Astrocyte of the hippocampus (primary cell): Measurements from ENCODE around the gene DNM3.
"Not testable (repeated sequence)": the region's sequence is repeated elsewhere in the genome, so short reads cannot be mapped to it uniquely, and the experiment has no call there.

ENCODE experiments used
- DNase-seq: peaks from one replicate; pipeline ENCODE4 v3.0.0; 2011; ENCODE audit warnings: low read depth, low spot score

DNM3 gene

GRCh38 chr1:172277275-172277674 lies 436.0 kb downstream of the DNM3 start:
- DNase-seq: peak; percentile 78

GRCh38 chr1:172277989-172278388 lies 436.7 kb downstream of the DNM3 start:
- DNase-seq: peak; percentile 27

GRCh38 chr1:172278478-172278877 lies 437.2 kb downstream of the DNM3 start:
- DNase-seq: peak; percentile 58

GRCh38 chr1:172279939-172280636 lies 438.8 kb downstream of the DNM3 start:
- peak; percentile 60 for DNase-seq

- DNase-seq: no peak
These were observed 442.5 kb downstream of the DNM3 start for GRCh38 chr1:172283766-172284165.

- DNase-seq: peak; percentile 88
These were observed 445.4 kb downstream of the DNM3 start for GRCh38 chr1:172286629-172287076.

GRCh38 chr1:172287208-172287607 lies 445.9 kb downstream of the DNM3 start:
- peak; percentile 67 for DNase-seq

- no peak for DNase-seq
These were observed 447.3 kb downstream of the DNM3 start for GRCh38 chr1:172288581-172288980.

- no peak for DNase-seq
These were observed 448.1 kb downstream of the DNM3 start for GRCh38 chr1:172289448-172289847.

- DNase-seq: no peak
These were observed 451.5 kb downstream of the DNM3 start for GRCh38 chr1:172292840-172293239.

GRCh38 chr1:172293429-172293828 lies 452.1 kb downstream of the DNM3 start:
- peak; percentile 69 for DNase-seq

GRCh38 chr1:172298141-172298540 lies 456.8 kb downstream of the DNM3 start:
- DNase-seq: no peak

- no peak for DNase-seq
These were observed 457.6 kb downstream of the DNM3 start for GRCh38 chr1:172298911-172299310.

GRCh38 chr1:172299515-172299914 lies 458.2 kb downstream of the DNM3 start:
- DNase-seq: no peak

GRCh38 chr1:172307508-172307907 lies 466.2 kb downstream of the DNM3 start:
- DNase-seq: not testable (repeated sequence)

GRCh38 chr1:172308142-172308541 lies 466.8 kb downstream of the DNM3 start:
- DNase-seq: no peak

- DNase-seq: no peak
These were observed 467.3 kb downstream of the DNM3 start for GRCh38 chr1:172308577-172308976.

GRCh38 chr1:172320733-172321132 lies 479.4 kb downstream of the DNM3 start:
- DNase-seq: peak; percentile 21

- peak; percentile 48 for DNase-seq
These were observed 480.2 kb downstream of the DNM3 start for GRCh38 chr1:172321451-172321850.

- peak; percentile 87 for DNase-seq
These were observed 481.1 kb downstream of the DNM3 start for GRCh38 chr1:172322219-172323061.

- no peak for DNase-seq
These were observed 482.4 kb downstream of the DNM3 start for GRCh38 chr1:172323686-172324085.

GRCh38 chr1:172324086-172324485 lies 482.8 kb downstream of the DNM3 start:
- DNase-seq: no peak

- DNase-seq: no peak
These were observed 483.5 kb downstream of the DNM3 start for GRCh38 chr1:172324761-172325160.
